Liver (tissue), 3 donors: Measurements from ENCODE around the gene AOAH.

Experiments
- ATF3 ChIP-seq: IDR thresholded peaks from 2 replicates; pipeline ENCODE4 v1.6.1; 2016; ENCODE audit warnings: antibody characterized with exemption
- CTCF ChIP-seq: fragments of 150-350 bp; IDR thresholded peaks from 2 replicates; pipeline ENCODE4 v1.5.1; 2017; ENCODE audit warnings: improper control_type of control experiment, low read depth, low read length; ENCODE audit not compliant: missing input control
- EGR1 ChIP-seq, 2 donors: IDR thresholded peaks; 2 replicates each; pipeline ENCODE4 v1.6.1; 2016 to 2018; ENCODE audit warnings: antibody characterized with exemption in 2 of 2, low read depth in 2 of 2
- GABPA ChIP-seq, 2 donors: IDR thresholded peaks in 1 of 2; conservative IDR thresholded peaks in 1 of 2; 2 replicates each; pipeline ENCODE4 v1.6.1; 2016; ENCODE audit warnings: antibody characterized with exemption in 2 of 2, mild to moderate bottlenecking in 1 of 2, moderate library complexity in 1 of 2
- HNF4A ChIP-seq, 2 donors: conservative IDR thresholded peaks; 2 replicates each; pipeline ENCODE4 v1.6.1; 2016; ENCODE audit warnings: antibody characterized with exemption in 2 of 2, mild to moderate bottlenecking in 2 of 2
- MAX ChIP-seq: IDR thresholded peaks from 2 replicates; pipeline ENCODE4 v1.6.1; 2016; ENCODE audit warnings: antibody characterized with exemption
- RAD21 ChIP-seq, 2 donors: IDR thresholded peaks; 2 replicates each; pipeline ENCODE4 v1.6.1; 2016; ENCODE audit warnings: antibody characterized with exemption in 2 of 2, mild to moderate bottlenecking in 2 of 2
- REST ChIP-seq: IDR thresholded peaks from 2 replicates; pipeline ENCODE4 v1.6.1; 2016; ENCODE audit warnings: antibody characterized with exemption, mild to moderate bottlenecking
- RXRA ChIP-seq, 2 donors: IDR thresholded peaks; 2 replicates each; pipeline ENCODE4 v1.6.1; 2017 to 2018; ENCODE audit warnings: antibody characterized with exemption in 2 of 2, mild to moderate bottlenecking in 1 of 2
- SP1 ChIP-seq: IDR thresholded peaks from 2 replicates; pipeline ENCODE4 v1.6.1; 2018; ENCODE audit warnings: antibody characterized with exemption, mild to moderate bottlenecking
- TAF1 ChIP-seq: conservative IDR thresholded peaks from 2 replicates; pipeline ENCODE4 v1.6.1; 2016; ENCODE audit warnings: antibody characterized with exemption, mild to moderate bottlenecking
- YY1 ChIP-seq: IDR thresholded peaks from 2 replicates; pipeline ENCODE4 v1.6.1; 2016; ENCODE audit warnings: antibody characterized with exemption, mild to moderate bottlenecking
- ZBTB33 ChIP-seq: IDR thresholded peaks from 2 replicates; pipeline ENCODE4 v1.6.1; 2016; ENCODE audit warnings: antibody characterized with exemption
- donor health status: healthy.
- donor health status: healthy.

- TF ChIP-seq CTCF (no peak), ZBTB33 (no peak), GABPA (IDR thresholded peaks at IDR 0.05 in 1 of 2, conservative IDR thresholded peaks at IDR 0.05 in 1 of 2) (no peak), MAX (no peak), TAF1 (no peak), YY1 (no peak), RXRA (IDR thresholded peaks at IDR 0.05) (no peak), REST (no peak), EGR1 (IDR thresholded peaks at IDR 0.05; ENCODE audit: low read depth in 2 of 2) (no peak), RAD21 (IDR thresholded peaks at IDR 0.05) (no peak), ATF3 (no peak), SP1 (no peak), HNF4A (conservative IDR thresholded peaks at IDR 0.05) (no peak)
Observed at GRCh38 chr7:36637417-36637816, 86.9 kb downstream of the AOAH start.
